ENCODE results near the gene CCDC138. TPM values are rescaled to one million over a fixed set of nuclear protein-coding genes. Genes with fewer than 3 reads are reported as not detected.

CCDC138 gene
- total and polyA plus RNA-seq, 2 of the 13 experiments (the other 11 are each of a cell fraction or from before 2014, with no cell fraction given), result 5.6 to 32.5 TPM

GRCh38 chr2:108786354-108787215, at the start of gene CCDC138 (continued):
- TF ChIP-seq TCF7L2 (IDR thresholded peaks at IDR 0.05; ENCODE audit: low read depth, low read length) (no peak), POLR2A (IDR thresholded peaks at IDR 0.05; ENCODE audit: insufficient read depth in 1 of 2, low read depth in 2 of 2, low read length in 2 of 2) (peak; percentile 85 to 90), ZNF496 (CRISPR knock-in tag; IDR thresholded peaks at IDR 0.05; ENCODE audit: insufficient replicate concordance) (no peak), ZKSCAN1 (IDR thresholded peaks at IDR 0.05; ENCODE audit: low read length) (no peak), HBP1 (CRISPR knock-in tag; IDR thresholded peaks at IDR 0.05; ENCODE audit: low read depth) (peak; percentile 82), ZNF232 (CRISPR knock-in tag; IDR thresholded peaks at IDR 0.05; ENCODE audit: borderline replicate concordance) (no peak), FOXP1 (IDR thresholded peaks at IDR 0.05) (no peak), FOXP1 (CRISPR knock-in tag; IDR thresholded peaks at IDR 0.05) (peak; percentile 45; the same call in 1 of the 2 replicates), GRHL1 (CRISPR knock-in tag; conservative IDR thresholded peaks at IDR 0.05) (no peak), NFIC (IDR thresholded peaks at IDR 0.05; ENCODE audit: low read length) (no peak), TP53 (CRISPR knock-in tag; conservative IDR thresholded peaks at IDR 0.05) (no peak; the same call in 1 of the 2 replicates), TBX2 (CRISPR knock-in tag; IDR thresholded peaks at IDR 0.05; ENCODE audit: borderline replicate concordance) (peak; percentile 89), KDM4B (CRISPR knock-in tag; IDR thresholded peaks at IDR 0.05) (peak; percentile 38; the same call in 1 of the 2 replicates), ZNF556 (CRISPR knock-in tag; IDR thresholded peaks at IDR 0.05; ENCODE audit: borderline replicate concordance) (peak; percentile 30; the same call in 1 of the 2 replicates), PLRG1 (conservative IDR thresholded peaks at IDR 0.05) (no peak), ARID4A (CRISPR knock-in tag; IDR thresholded peaks at IDR 0.05; ENCODE audit: borderline replicate concordance) (peak; percentile 98), ZFYVE20 (CRISPR knock-in tag; IDR thresholded peaks at IDR 0.05; ENCODE audit: borderline replicate concordance, low read depth) (no peak), MYC (CRISPR knock-in tag; IDR thresholded peaks at IDR 0.05; ENCODE audit: borderline replicate concordance) (peak; percentile 89), ZNF143 (CRISPR knock-in tag; IDR thresholded peaks at IDR 0.05) (peak; percentile 47; the same call in 1 of the 2 replicates), ZNF883 (CRISPR knock-in tag; IDR thresholded peaks at IDR 0.05; ENCODE audit: not compliant biosample characterization) (peak; percentile 86), KLF6 (CRISPR knock-in tag; IDR thresholded peaks at IDR 0.05) (peak; percentile 33; the same call in 1 of the 2 replicates), ZSCAN5A (CRISPR knock-in tag; IDR thresholded peaks at IDR 0.05; ENCODE audit: borderline replicate concordance) (peak; percentile 61; the same call in 1 of the 2 replicates)

Measured in HepG2 (cell line).